ENCODE data around the gene TGFB1. TPM values are rescaled to one million over a fixed set of nuclear protein-coding genes. Genes with fewer than 3 reads are reported as not detected.

The TGFB1 gene
- 10 to 100 TPM; 12.0 to 21.4 (median 13.4) TPM for total RNA-seq

GRCh38 chr19:41353466-41354342, at the start of gene TGFB1:
Gene TGFB1, minus strand, starts transcription at chr19:41353922. Its CDS starts 878 bp downstream, at chr19:41353044.
- H3K4me1 ChIP-seq: peaks cover 0 to 6% of the 10 kb centered on the region in 2 donors
- H3K36me3 ChIP-seq: no peaks in the 10 kb centered on the region
- peak within 1 kb of the TSS; percentile 78 to 92 for H3K27ac ChIP-seq
- peak; percentile 57 to 78 for DNase-seq (ENCODE audit: low spot score in 2 of 2)
- peak within 1 kb of the TSS; percentile 82 to 97 (median 82) for H3K4me3 ChIP-seq
- peak in 1 of 3 donors; percentile 12 for TF ChIP-seq POLR2AphosphoS5 (IDR thresholded peaks at IDR 0.05)
- peak; percentile 60 to 79 (median 65) for TF ChIP-seq CTCF (IDR thresholded peaks at IDR 0.05)
- no peak for TF ChIP-seq POLR2A (IDR thresholded peaks at IDR 0.05)
- intact Hi-C loops (cut with DNase I; ENCODE audit: low total_unique reads): no loop called here
- H3K9me3 ChIP-seq: no peaks in the 10 kb centered on the region
- H3K27me3 ChIP-seq: no peaks in the 10 kb centered on the region

- no peak overlapping the region for H3K4me3 ChIP-seq
- peak overlapping the region in 1 of 2 donors; percentile 4 for H3K27ac ChIP-seq
- DNase-seq (ENCODE audit: low spot score in 2 of 2): no peak
- H3K36me3 ChIP-seq: no peaks in the 10 kb centered on the region
- H3K4me1 ChIP-seq: peaks cover 0 to 9% of the 10 kb centered on the region in 2 donors
- intact Hi-C loops (cut with DNase I; ENCODE audit: low total_unique reads): no loop called here
- TF ChIP-seq POLR2A (IDR thresholded peaks at IDR 0.05) (no peak), CTCF (IDR thresholded peaks at IDR 0.05) (no peak)
- no peaks in the 10 kb centered on the region for H3K27me3 ChIP-seq
- no peaks in the 10 kb centered on the region for H3K9me3 ChIP-seq
Measured at GRCh38 chr19:41402010-41402409, 48.3 kb upstream of the TGFB1 start.

- peaks cover 0 to 9% of the 10 kb centered on the region in 2 donors for H3K4me1 ChIP-seq
- TF ChIP-seq POLR2AphosphoS5 (IDR thresholded peaks at IDR 0.05) (no peak), POLR2A (IDR thresholded peaks at IDR 0.05) (no peak), CTCF (IDR thresholded peaks at IDR 0.05) (no peak)
- H3K27me3 ChIP-seq: no peaks in the 10 kb centered on the region
- DNase-seq (ENCODE audit: low spot score in 2 of 2): no peak
- H3K36me3 ChIP-seq: no peaks in the 10 kb centered on the region
- no peaks in the 10 kb centered on the region for H3K9me3 ChIP-seq
- intact Hi-C loops (cut with DNase I; ENCODE audit: low total_unique reads): no loop called here
- H3K4me3 ChIP-seq: no peak overlapping the region
- no peak overlapping the region for H3K27ac ChIP-seq
Measured at GRCh38 chr19:41401483-41401882, 47.8 kb upstream of the TGFB1 start.

- TF ChIP-seq POLR2AphosphoS5 (IDR thresholded peaks at IDR 0.05) (no peak), POLR2A (IDR thresholded peaks at IDR 0.05) (no peak), CTCF (IDR thresholded peaks at IDR 0.05) (no peak)
- Histone ChIP-seq H3K4me1 (peaks cover 0 to 9% of the 10 kb centered on the region in 2 donors), H3K9me3 (no peaks in the 10 kb centered on the region), H3K36me3 (no peaks in the 10 kb centered on the region), H3K27me3 (no peaks in the 10 kb centered on the region), H3K4me3 (no peak overlapping the region), H3K27ac (no peak overlapping the region)
- no peak for DNase-seq (ENCODE audit: low spot score in 2 of 2)
- intact Hi-C loops (cut with DNase I; ENCODE audit: low total_unique reads): no loop called here
Measured at GRCh38 chr19:41399525-41399924, 45.8 kb upstream of the TGFB1 start.

GRCh38 chr19:41399091-41399490, 45.4 kb upstream of the TGFB1 start:
- DNase-seq (ENCODE audit: low spot score in 2 of 2): no peak
- Histone ChIP-seq H3K27me3 (no peaks in the 10 kb centered on the region), H3K4me1 (peaks cover 0 to 9% of the 10 kb centered on the region in 2 donors), H3K9me3 (no peaks in the 10 kb centered on the region), H3K36me3 (no peaks in the 10 kb centered on the region), H3K27ac (no peak overlapping the region), H3K4me3 (peak overlapping the region in 2 of 3 donors; percentile 88 to 95)
- TF ChIP-seq POLR2AphosphoS5 (IDR thresholded peaks at IDR 0.05): no peak
- TF ChIP-seq POLR2A (IDR thresholded peaks at IDR 0.05): no peak
- no peak for TF ChIP-seq CTCF (IDR thresholded peaks at IDR 0.05)
- intact Hi-C loops (cut with DNase I; ENCODE audit: low total_unique reads): no loop called here
